B cell (primary cell): Measurements from ENCODE around the gene RAB31.
"Not testable (repeated sequence)": the region's sequence is repeated elsewhere in the genome, so short reads cannot be mapped to it uniquely, and the experiment has no call there.

Source experiments
- CTCF ChIP-seq: fragments of 200-600 bp; IDR thresholded peaks from one replicate; pipeline ENCODE4 v1.8.0; 2022; ENCODE audit warnings: antibody characterized with exemption, mild to moderate bottlenecking
- EZH2 ChIP-seq: IDR thresholded peaks from 2 replicates; pipeline ENCODE4 v1.6.1; 2012; ENCODE audit warnings: borderline replicate concordance, low read depth, mild to moderate bottlenecking, moderate library complexity, low read length; ENCODE audit not compliant: insufficient read depth, poor library complexity, severe bottlenecking

GRCh38 chr18:9891515-9891914 lies 183.4 kb downstream of the RAB31 start:
- not testable (repeated sequence) for TF ChIP-seq EZH2, CTCF
